Superior temporal gyrus (tissue), 1 donor: ENCODE data around the gene CYP26A1.

Experiments used
- DNase-seq: peaks from one replicate; pipeline ENCODE4 v3.0.0-alpha.2; 2016; ENCODE audit errors: extremely low spot score

Gene CYP26A1

DNA sequence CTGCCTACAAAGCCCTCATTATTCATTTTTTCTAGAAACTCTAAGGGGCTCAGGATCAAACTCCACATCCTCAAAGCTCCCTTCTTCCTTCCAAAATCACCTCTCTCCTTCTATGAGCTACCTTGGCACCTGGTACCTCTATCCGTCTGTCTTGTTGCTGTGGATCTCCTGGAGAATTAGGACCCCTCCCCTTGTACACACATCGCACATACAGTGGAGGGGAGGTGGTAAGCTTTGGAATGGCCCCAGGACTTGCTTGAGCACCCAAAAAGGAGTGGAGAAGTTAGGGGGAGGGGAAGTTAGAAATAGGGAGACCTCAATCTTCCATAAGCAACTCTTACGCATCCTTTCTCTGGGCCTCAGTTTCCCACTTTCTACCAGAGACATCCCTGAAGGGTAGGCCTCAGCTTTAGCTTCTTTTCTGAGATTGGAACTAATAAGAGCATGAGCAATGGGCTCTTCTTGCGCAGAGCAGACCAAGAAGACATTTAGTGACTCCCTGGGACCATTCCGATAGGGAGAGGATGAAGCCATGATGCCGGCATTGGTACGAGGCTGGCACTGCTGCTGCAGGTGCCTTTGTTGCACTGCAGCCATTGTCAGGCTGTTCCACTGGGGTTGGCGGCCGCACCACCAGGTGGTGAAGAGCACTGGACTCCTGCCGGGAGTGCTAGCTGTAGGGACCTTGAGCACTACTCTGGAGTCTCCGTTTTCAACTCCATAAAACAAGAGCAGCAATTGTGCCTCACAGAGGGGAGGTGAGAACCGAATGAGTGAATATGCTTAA is 8.6 kb upstream of the CYP26A1 start:
- no peak for DNase-seq

DNA sequence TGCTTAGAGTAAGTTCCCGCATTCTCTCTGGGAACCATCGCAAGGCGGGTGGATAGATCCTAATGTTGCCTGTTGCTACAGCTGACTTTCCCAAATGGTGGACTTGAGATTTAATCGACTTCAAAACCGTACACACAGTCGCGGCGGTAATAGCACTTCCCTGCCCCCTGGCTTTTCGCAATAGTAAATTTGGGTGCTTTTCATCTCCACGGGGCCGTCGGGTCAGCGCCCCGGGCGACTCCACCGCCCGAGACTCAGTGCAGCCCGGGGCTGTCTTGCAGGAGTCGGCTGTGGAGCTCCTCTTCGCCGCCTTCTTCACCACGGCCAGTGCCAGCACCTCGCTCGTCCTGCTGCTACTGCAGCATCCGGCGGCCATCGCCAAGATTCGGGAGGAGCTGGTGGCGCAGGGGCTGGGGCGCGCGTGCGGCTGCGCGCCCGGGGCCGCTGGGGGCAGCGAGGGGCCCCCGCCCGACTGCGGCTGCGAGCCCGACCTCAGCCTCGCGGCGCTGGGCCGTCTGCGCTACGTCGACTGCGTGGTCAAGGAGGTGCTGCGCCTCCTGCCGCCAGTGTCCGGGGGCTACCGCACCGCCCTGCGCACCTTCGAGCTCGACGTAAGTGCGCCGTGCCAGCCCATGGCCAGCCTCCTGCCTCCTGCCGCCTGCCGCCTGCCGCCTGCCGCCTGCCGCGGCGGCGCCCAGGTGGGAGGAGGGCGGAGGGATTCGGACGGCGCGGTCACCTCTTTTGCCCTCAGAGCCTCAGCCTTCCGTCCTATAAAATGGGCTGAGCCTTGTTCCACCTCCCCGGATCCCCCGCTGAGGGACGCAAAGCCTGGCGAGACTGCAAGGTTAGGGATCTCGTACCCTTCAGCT is 7.8 kb upstream of the CYP26A1 start:
- no peak for DNase-seq

DNA sequence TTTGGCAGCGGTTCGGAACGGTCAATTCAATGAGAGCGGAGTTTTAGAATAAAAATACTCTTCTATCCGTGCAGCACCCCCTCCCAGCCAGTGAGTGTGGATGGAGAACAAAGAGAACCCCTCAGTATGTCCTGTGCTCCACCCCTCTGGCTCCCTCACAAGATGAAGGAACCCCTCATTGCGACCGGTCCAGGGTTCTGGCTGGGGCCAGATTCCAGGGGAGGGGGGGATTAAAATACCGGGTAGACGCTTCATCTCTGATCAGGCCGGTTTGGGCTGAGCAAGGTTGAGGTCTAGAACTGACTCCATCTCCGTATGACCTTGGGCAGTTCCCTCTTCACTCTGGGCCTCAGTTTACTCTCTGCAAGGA is 7.2 kb upstream of the CYP26A1 start:
- DNase-seq: no peak

DNA sequence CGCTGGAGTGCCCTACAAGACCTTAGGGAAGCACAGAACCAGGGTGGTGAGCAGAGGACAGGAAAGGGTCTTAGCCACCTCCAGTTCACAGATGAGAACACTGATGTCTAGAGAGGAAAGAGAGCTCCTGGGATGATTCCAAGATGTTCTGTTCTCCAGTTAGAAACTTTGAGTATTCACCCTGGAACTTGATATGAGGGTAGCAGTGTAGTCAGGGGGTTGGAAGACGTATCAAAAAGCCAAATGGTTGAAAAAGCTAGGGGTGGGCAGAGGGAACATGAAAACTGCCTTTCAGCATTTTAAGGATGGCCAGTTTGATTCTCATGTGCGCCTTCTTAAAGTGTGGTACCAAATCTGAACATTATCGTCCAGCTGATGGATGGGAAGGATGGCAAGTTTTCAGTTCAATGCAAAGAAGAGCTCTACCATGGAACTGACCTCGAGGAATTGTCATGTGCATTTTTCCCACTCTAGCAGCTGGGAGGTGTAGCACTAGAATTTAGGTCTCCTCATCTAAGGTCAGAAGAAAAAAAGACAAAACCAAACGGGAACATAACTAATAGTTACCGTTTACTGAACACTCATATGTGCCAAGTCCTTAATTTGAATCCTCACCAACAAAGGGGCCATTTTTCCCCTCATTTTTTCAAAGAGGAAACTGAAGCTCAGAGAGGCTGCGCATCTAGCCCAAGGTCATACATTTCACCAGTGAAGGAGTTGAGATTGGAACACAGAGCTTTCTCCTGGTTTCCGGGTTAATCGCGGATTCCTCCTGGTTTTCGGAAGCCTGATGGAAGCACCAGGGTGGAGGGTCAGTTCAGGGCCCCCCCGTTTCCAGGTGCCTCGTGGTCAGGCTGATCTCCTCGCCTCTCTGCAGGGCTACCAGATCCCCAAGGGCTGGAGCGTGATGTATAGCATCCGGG is 6.0 kb upstream of the CYP26A1 start:
- no peak for DNase-seq

DNA sequence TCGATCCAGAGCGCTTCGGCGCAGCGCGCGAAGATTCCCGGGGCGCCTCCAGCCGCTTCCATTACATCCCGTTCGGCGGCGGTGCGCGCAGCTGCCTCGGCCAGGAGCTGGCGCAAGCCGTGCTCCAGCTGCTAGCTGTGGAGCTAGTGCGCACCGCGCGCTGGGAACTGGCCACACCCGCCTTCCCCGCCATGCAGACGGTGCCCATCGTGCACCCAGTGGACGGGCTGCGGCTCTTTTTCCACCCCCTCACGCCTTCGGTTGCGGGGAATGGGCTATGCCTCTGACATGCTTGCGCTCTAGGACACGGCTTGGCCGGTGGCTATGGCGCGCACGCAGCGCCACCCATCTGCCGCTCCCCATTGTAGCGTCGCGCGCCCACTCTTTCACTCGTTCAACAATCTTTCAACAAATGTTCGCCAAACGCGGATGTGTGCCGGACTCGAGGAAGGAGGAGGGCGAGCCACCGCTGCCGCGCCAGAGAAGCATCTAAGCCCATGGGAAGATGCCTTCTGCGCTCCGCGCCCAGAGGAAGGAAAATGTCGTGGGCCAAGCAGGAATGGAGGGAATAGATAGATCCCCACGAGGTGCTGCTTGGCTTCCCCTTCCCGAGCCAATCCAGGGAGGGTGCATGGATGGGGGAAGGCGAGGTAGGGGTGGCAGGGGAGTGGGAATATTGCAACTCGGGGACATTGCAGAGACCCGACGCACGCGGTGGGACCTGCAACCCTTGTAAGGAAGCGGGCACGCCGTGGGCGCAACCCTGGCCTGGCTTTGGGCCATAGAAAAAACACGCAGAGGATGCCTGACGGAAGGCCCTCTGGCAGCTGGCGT is 5.1 kb upstream of the CYP26A1 start:
- DNase-seq: no peak

DNA sequence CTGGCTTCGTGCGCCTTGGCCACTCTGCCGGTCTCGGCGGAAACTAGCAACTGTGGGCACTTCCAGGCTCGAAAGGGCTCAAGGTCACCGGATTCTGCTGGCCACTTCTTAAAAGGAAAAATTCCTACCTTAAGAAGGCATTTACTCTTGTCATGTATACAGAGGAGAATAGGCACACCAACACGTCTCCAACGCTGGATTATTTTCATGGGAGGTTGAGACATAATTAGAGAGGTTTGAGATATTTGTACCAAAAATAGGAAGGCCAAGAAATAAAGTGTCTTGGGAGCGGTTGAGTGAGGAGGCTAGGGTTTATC is 4.5 kb upstream of the CYP26A1 start:
- DNase-seq: no peak

DNA sequence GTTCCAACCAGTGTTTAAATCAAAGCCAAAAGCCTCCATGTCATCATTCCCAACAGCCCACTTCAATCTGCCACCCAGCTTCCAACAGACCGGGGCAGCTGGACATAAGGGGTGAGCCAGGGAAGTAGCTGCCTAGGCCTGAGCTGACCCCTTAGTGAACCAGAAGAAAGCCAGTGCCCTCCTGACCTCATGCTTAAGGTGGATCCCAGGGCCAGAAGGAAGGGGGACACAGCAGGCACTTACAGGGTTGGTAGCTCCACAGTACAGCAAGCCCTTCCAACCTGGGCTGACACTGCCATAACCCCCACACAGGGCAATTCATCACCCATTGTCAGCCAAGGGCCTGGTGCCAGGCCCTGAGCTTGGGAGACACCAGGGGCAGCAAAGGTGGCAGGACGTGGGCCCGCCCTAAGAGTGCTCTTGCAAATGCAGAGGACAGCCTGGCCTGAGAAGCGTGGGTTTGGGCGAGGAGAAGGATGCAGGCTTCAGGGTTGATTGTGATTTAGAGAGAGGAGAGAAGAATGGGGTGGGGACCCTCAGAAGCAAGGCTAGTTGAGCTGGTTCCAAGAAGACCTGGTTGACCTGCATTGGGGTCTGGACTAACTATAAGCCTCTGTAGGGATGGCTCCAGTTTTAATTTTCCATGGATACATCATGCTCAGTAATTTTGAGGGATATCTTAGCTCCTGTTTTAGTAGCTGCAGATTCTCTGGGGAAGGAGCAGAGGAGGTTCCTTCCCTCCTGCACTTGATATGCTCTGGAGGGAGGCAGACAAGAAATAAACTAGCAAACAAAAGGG is 3.1 kb upstream of the CYP26A1 start:
- no peak for DNase-seq

DNA sequence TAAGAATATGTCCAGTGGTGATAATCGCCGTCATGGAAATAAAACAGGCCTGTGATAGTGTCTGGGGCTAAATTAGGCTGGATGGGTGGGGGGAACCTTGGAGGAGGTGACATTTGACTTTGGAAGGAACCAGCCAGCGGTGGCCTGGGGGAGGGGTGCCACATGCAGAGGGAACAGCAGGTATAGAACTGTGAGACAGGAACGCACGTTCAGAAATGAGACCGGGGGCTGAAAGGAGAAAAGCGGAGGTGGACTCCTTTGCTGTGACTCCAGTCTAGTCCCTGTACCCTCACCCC is 2.6 kb upstream of the CYP26A1 start:
- DNase-seq: no peak

DNA sequence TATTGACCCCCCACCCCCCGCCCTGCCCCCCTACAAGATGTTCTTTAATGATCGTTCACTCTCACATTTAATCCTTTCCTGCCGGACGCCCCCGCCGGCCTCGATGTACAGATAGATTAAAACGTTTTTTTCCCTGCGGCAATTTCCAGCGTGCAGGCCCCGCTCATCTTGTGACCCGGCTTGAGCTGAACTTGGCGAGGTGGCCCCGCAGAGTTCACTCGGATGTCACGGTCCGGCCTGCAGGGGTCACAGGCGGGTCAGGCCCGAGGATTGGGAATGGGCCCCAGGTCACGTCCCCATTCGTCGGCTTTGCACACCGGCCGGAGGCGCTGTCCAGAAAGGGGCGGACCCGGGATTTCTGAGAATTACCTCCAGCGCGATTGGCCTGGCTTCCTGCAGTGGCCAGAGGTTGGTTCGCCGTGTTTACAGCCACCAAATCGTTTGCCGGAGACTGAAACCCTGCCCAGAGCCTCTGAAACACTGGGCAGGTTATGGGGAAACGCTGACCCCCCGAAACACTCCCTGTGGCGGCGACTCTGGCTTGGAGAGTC is 1.9 kb upstream of the CYP26A1 start:
- no peak for DNase-seq

DNA sequence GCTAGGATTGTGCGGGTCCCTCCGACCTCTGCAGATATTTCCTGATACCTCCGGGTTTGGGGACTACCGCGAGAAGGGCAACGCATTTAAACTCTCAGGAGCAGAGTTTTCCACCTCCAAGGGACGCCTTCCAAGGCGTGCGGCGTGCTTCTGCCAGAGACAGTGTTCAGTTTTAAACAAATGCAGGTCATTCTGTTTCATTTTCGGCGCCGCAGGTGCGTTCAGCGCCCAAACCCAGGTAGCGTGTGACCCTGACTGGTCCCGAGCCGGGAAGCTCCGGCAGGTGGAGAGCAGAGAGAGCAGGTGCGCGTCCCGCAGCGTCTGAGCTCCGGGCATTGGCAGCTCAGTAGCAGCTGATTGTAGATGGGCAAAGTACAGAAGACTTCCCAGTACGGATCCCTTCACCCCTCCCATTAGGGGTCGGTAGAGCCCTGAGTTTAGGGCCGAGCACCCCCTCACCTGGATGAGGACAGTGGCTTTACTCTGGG is 1.4 kb upstream of the CYP26A1 start:
- no peak for DNase-seq

DNA sequence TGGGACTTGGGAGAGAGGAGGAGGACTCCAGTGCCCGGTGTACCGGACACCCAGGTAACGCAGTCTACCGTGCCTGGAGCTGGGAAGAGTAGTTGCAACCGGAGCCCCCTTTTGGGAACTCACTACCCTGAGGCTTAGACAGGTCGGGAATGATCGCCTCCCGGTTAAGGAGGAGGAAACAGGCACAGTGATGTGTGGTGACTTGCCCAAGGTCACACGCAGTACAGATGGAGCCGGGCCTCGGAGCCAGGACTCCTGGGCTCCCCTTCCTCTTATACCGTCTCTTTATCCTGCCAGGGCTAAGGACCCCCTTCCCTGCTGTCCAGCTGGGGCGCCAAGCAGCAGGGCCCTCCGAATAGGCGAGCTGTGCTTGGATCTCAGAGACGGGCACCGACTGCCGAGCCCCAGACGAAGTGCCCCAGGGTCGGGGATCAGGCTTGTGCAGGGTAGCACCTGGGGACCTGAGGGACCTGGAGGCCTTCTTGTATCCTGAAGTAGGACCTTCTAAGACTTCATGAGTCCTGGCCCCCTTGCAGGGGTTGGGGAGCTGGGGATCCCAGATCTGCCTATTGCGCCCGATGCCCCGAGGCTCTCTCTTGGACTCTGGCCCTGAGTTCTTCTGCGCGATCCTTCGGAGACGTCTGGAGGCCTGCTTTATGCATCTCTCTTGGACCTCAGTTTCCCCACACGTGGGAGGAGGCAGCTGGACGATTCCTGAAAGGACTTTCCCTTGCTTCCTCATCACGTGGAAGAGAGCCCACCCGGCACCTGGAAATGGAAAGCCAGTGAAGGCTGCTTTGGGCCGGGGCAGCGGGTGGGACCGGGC is 767 bp upstream of the CYP26A1 start:
- no peak for DNase-seq

DNA sequence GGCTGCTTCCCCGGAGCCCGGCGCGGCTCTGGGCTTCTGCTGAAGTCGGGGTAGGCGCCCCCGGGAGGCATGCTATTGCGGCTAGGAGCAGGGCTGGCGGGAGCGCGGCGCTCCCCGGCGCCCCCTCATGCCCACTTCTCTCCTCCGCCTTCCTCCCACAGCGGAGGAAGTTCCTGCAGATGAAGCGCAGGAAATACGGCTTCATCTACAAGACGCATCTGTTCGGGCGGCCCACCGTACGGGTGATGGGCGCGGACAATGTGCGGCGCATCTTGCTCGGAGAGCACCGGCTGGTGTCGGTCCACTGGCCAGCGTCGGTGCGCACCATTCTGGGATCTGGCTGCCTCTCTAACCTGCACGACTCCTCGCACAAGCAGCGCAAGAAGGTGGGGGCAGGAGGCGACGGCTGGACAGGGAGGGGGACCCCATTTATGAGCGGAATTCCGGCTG is 479 bp downstream of the CYP26A1 start:
- no peak for DNase-seq

DNA sequence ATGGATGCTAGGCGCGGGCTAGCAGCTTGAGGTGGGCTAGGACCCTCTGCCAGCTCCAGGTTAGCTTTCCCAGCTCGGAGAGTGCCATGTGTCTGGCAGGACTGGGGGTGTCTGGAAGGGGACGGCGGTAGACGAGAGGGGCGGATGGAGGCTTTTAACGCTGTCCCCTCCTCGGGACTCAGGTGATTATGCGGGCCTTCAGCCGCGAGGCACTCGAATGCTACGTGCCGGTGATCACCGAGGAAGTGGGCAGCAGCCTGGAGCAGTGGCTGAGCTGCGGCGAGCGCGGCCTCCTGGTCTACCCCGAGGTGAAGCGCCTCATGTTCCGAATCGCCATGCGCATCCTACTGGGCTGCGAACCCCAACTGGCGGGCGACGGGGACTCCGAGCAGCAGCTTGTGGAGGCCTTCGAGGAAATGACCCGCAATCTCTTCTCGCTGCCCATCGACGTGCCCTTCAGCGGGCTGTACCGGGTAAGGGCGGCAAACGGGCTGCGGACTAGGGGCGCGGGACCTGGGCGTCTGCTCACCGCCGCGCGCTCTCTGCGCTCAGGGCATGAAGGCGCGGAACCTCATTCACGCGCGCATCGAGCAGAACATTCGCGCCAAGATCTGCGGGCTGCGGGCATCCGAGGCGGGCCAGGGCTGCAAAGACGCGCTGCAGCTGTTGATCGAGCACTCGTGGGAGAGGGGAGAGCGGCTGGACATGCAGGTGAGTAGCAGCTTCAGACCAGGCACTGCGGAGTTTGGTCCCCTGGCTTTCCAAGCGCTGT is 1.1 kb downstream of the CYP26A1 start:
- DNase-seq: no peak

DNA sequence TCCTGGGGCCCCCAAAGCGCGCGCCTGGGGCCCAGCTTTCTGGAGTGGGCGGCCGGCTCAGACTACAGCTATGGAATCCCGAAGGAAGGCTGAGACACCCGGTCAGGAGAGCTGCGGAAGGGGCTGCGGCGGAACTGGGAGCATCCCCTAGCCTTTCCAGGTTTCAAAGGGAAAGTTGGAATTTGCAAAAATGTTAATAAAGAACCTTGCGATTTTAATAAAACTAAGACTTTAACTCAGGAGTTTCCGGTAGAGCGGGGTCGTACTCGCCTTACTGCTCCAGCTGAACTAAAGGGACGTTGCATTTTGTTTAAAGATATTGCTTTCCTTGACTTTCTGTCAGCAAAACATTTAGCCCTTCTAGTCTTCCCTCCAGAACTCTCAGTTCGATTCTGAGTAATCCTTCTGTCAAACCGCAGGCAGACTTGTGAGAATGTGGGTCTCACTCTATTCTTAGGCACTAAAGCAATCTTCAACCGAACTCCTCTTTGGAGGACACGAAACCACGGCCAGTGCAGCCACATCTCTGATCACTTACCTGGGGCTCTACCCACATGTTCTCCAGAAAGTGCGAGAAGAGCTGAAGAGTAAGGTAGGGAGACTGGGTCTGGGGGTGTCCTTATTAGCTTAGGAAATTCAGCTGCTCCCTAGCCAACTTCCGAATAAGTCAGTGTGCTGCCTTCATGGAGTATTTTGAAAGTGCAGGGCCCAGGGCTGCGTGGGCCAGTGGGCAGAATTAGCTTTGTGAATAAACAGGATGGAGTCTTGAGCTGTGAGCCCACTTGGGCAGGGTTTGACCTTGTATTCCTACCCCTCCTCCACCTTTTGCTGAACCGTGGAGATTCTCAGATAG is 1.9 kb downstream of the CYP26A1 start:
- no peak for DNase-seq

DNA sequence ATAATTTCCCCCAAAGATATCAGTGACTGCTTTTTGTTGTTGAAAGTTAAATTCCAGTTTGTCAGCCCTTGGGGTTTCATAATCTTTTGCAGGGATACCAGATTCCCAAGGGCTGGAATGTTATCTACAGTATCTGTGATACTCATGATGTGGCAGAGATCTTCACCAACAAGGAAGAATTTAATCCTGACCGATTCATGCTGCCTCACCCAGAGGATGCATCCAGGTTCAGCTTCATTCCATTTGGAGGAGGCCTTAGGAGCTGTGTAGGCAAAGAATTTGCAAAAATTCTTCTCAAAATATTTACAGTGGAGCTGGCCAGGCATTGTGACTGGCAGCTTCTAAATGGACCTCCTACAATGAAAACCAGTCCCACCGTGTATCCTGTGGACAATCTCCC is 3.2 kb downstream of the CYP26A1 start:
- DNase-seq: no peak

DNA sequence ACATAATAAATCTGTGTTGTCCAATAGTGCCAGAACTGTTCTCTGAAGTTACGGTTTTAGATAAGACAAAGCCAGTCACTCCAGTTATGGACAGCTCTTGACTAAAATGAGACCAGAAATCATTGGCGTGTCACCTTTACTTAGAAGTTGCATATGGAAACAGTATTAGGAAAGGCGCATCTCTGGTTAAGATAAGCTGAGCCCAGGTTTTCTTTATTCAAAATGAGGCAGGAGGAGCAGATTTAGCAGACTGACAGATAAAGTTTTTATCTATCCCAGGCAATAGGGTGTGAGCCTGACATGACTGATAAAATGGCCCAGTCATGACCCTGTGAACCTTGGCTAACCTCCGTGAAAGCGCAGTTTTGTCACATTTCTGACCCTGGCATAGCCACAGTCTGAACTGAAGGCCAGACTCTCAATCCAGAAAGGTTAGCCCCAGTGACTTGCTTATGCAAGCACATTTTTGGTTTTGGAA is 4.2 kb downstream of the CYP26A1 start:
- DNase-seq: no peak

DNA sequence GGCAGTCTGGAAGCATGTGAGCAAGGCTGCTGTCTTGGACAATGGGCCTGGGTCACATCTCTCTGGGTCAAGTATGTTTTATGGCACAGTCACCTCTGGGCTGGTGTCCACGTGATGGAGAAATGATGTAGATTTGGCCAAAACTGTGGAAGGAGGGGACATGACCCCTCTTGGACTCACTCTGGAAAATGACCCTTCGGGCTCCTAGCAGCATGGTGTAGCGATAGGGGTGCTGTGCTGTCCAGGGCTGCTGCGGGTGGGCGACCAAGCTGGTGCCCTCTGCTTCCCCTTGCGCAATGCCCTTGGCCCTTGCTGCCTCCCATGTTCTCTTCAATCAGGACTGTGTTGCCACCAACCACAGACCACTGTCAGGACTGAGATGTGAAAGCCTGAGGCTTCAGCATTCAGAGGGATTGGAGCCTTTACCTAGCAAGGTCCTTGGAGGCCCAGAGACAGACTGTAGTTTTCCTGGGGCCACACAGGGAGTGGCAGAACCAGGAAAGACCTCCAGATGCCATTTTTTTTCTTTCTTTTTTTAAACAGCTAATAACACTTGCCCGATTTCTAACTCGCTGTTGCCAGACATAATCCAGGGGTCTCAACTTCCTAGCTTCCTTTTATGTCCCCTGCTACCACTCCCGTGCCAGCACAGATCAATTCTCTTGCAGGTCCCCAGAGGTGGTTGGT is 6.1 kb downstream of the CYP26A1 start:
- no peak for DNase-seq
